Fibroblast of lung (primary cell): ENCODE data around the gene FMNL3. TPM values are rescaled to one million over a fixed set of nuclear protein-coding genes. Genes with fewer than 3 reads are reported as not detected.

ENCODE experiments used
- DNase-seq, 2 donors: peaks; one replicate each; pipeline versions ENCODE4 v3.0.0 to v3.0.0-alpha.2; 2010; ENCODE audit warnings: low read depth in 2 of 2
- H2AFZ ChIP-seq: 2 replicates; pipeline ENCODE4 v1.5.1; 2012; ENCODE audit warnings: low read length, control low read depth, inconsistent platforms
- H3K27ac ChIP-seq: 2 replicates; pipeline ENCODE4 v1.5.1; 2011; ENCODE audit warnings: low read length, control low read depth; ENCODE audit not compliant: insufficient read depth
- H3K27me3 ChIP-seq: 2 replicates; pipeline ENCODE4 v1.5.1; 2011; ENCODE audit warnings: mild to moderate bottlenecking, low read length; ENCODE audit not compliant: control insufficient read depth, insufficient read depth
- H3K36me3 ChIP-seq: 2 replicates; pipeline ENCODE4 v1.5.1; 2011; ENCODE audit warnings: low read length; ENCODE audit not compliant: control insufficient read depth, insufficient read depth
- H3K4me1 ChIP-seq: 2 replicates; pipeline ENCODE4 v1.5.1; 2011; ENCODE audit warnings: low read length; ENCODE audit not compliant: control insufficient read depth, insufficient read depth; ENCODE audit errors: extremely low read depth
- H3K4me2 ChIP-seq: 2 replicates; pipeline ENCODE4 v1.5.1; 2011; ENCODE audit warnings: low read length, control low read depth; ENCODE audit not compliant: insufficient read depth; ENCODE audit errors: extremely low read depth
- H3K4me3 ChIP-seq, 4 experiments: fragments of 200-600 bp in 1 of 4; sonication (generic) in 1 of 4; replicated peaks in 1 of 4; 2 replicates each; pipeline ENCODE4 v1.5.1; 2011 to 2016; ENCODE audit warnings: low read length in 4 of 4, low read depth in 3 of 4, mild to moderate bottlenecking in 3 of 4, control low read depth in 2 of 4, inconsistent platforms in 1 of 4, mixed read lengths in 1 of 4; ENCODE audit not compliant: insufficient read depth in 1 of 4; ENCODE audit errors: control extremely low read depth in 1 of 4
- H3K79me2 ChIP-seq: 2 replicates; pipeline ENCODE4 v1.5.1; 2012; ENCODE audit warnings: mild to moderate bottlenecking, low read length, inconsistent platforms; ENCODE audit not compliant: control insufficient read depth, insufficient read depth
- H3K9ac ChIP-seq: 2 replicates; pipeline ENCODE4 v1.5.1; 2011; ENCODE audit warnings: mild to moderate bottlenecking, low read length, control low read depth; ENCODE audit not compliant: insufficient read depth
- H3K9me3 ChIP-seq: 2 replicates; pipeline ENCODE4 v1.5.1; 2012; ENCODE audit warnings: low read depth, low read length; ENCODE audit not compliant: control insufficient read depth, insufficient read depth
- H4K20me1 ChIP-seq: 2 replicates; pipeline ENCODE4 v1.5.1; 2011; ENCODE audit warnings: low read length; ENCODE audit not compliant: control insufficient read depth, insufficient read depth; ENCODE audit errors: extremely low read depth
- EZH2 ChIP-seq: IDR thresholded peaks from 2 replicates; pipeline ENCODE4 v1.5.1; 2012; ENCODE audit warnings: low read length, control low read depth, mild to moderate bottlenecking; ENCODE audit errors: missing control alignments
- polyA plus RNA-seq, 2 donors: library from polyadenylated mRNA; depleted of rRNA in 1 of 2; stranded (reverse) in 1 of 2; unstranded in 1 of 2; fragments of >200 nt; gene quantifications; 2 replicates each; pipeline ENCODE4 v1.2.1, GENCODE V29; 2011 to 2012; ENCODE audit warnings: missing spikeins in 1 of 2
- total RNA-seq: library from RNA; depleted of rRNA; stranded (reverse); fragments of >200 nt; gene quantifications from 2 replicates; pipeline ENCODE4 v1.2.1, GENCODE V29; 2014
- TF ChIP-seq, protein P1 (sequence below), 2 donors: IDR thresholded peaks in 1 of 2; conservative IDR thresholded peaks in 1 of 2; 1 replicate in 1 of 2; 2 replicates in 1 of 2; pipeline ENCODE4 v1.5.1; 2011 to 2012; ENCODE audit warnings: low read length in 2 of 2, control low read depth in 1 of 2, inconsistent platforms in 1 of 2, low read depth in 1 of 2, mild to moderate bottlenecking in 1 of 2

FMNL3 gene
- total and polyA plus RNA-seq, 2 donors (not counting 1 experiment from before 2014, with no cell fraction given), result 15.0 to 22.5 TPM

DNA sequence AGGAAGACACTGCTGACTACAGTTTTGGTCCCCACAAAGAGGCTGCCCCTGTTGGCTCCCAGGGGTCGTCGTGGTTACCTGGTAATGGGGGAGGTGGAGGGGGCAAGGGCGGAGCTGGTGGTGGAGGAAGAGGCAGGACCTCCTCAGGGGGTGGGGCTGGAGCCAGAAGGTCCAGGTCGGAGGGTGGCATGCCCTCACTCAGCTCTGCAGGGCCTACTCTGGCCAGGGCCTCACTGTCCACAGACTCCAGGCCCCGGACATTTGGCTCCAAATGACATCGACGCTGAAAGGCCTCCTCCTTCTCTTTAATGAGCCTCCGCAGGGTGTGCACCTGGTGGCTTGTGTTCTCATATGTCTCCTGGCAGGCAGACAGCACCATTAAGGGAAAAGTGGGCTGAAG, 55.4 kb downstream of the FMNL3 start:
- Histone ChIP-seq H3K9me3 (no peaks in the 10 kb centered on the region), H3K79me2 (no peaks in the 10 kb centered on the region), H3K27ac (no peak overlapping the region), H3K9ac (no peak overlapping the region), H3K27me3 (no peaks in the 10 kb centered on the region), H3K4me2 (no peak overlapping the region), H3K4me3 (no peak overlapping the region), H3K4me1 (no peaks in the 10 kb centered on the region), H4K20me1 (no peaks in the 10 kb centered on the region), H2AFZ (no peak overlapping the region), H3K36me3 (peaks cover 5% of the 10 kb centered on the region)
- DNase-seq, result no peak
- no peak for TF ChIP-seq EZH2
- TF ChIP-seq, protein P1, sequence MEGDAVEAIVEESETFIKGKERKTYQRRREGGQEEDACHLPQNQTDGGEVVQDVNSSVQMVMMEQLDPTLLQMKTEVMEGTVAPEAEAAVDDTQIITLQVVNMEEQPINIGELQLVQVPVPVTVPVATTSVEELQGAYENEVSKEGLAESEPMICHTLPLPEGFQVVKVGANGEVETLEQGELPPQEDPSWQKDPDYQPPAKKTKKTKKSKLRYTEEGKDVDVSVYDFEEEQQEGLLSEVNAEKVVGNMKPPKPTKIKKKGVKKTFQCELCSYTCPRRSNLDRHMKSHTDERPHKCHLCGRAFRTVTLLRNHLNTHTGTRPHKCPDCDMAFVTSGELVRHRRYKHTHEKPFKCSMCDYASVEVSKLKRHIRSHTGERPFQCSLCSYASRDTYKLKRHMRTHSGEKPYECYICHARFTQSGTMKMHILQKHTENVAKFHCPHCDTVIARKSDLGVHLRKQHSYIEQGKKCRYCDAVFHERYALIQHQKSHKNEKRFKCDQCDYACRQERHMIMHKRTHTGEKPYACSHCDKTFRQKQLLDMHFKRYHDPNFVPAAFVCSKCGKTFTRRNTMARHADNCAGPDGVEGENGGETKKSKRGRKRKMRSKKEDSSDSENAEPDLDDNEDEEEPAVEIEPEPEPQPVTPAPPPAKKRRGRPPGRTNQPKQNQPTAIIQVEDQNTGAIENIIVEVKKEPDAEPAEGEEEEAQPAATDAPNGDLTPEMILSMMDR (conservative IDR thresholded peaks at IDR 0.05 in 1 of 2, IDR thresholded peaks at IDR 0.05 in 1 of 2; ENCODE audit: low read depth in 1 of 2, low read length in 2 of 2), result no peak

GRCh38 chr12:49649892-49650291, 57.3 kb downstream of the FMNL3 start:
- H3K4me3 ChIP-seq, result no peak overlapping the region
- H3K79me2 ChIP-seq, result no peaks in the 10 kb centered on the region
- no peak for DNase-seq
- H3K4me2 ChIP-seq, result no peak overlapping the region
- no peak for TF ChIP-seq EZH2
- TF ChIP-seq, protein P1 (conservative IDR thresholded peaks at IDR 0.05 in 1 of 2, IDR thresholded peaks at IDR 0.05 in 1 of 2; ENCODE audit: low read depth in 1 of 2, low read length in 2 of 2), result no peak
- H3K4me1 ChIP-seq, result no peaks in the 10 kb centered on the region
- no peak overlapping the region for H2AFZ ChIP-seq
- H3K36me3 ChIP-seq, result peaks cover 9% of the 10 kb centered on the region
- no peak overlapping the region for H3K9ac ChIP-seq
- H4K20me1 ChIP-seq, result no peaks in the 10 kb centered on the region
- H3K27me3 ChIP-seq, result no peaks in the 10 kb centered on the region
- no peaks in the 10 kb centered on the region for H3K9me3 ChIP-seq
- H3K27ac ChIP-seq, result no peak overlapping the region

DNA sequence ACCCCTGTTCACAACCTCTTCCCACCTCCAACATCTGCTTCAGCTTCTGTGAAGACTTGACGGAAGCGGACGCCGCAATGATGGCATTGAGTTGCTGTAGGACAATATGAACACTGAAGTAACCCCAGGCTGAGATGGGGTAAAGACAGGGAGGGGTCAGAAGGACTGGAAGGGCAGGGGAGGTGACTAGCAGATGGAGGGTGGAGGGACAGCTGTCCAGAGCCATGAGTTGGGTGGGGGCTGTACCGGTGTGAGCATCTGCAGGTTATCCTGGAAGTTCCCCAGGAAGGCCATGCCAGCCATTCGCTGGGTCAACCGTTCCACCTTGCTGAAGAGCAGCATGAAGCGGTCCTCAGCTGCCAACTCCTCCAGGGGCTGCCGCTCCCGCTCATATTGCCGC, 57.8 kb downstream of the FMNL3 start:
- no peaks in the 10 kb centered on the region for H3K27me3 ChIP-seq
- H3K4me1 ChIP-seq, result no peaks in the 10 kb centered on the region
- no peaks in the 10 kb centered on the region for H3K79me2 ChIP-seq
- no peak overlapping the region for H3K4me3 ChIP-seq
- no peak overlapping the region for H3K27ac ChIP-seq
- no peaks in the 10 kb centered on the region for H4K20me1 ChIP-seq
- H3K9ac ChIP-seq, result no peak overlapping the region
- H3K4me2 ChIP-seq, result no peak overlapping the region
- no peak overlapping the region for H2AFZ ChIP-seq
- H3K9me3 ChIP-seq, result no peaks in the 10 kb centered on the region
- no peak for DNase-seq
- TF ChIP-seq, protein P1 (conservative IDR thresholded peaks at IDR 0.05 in 1 of 2, IDR thresholded peaks at IDR 0.05 in 1 of 2; ENCODE audit: low read depth in 1 of 2, low read length in 2 of 2), result no peak
- TF ChIP-seq EZH2, result no peak
- peaks cover 9% of the 10 kb centered on the region for H3K36me3 ChIP-seq
